Hematopoietic multipotent progenitor cell treated with erythropoietin and hydrocortisone succinate and interleukin-3 and kit ligand, for 8 days (in vitro differentiated cells): ENCODE data around the gene TMEM132D.

ENCODE experiments used
- DNase-seq: peaks from one replicate; pipeline ENCODE4 v3.0.0-alpha.2; 2015

Gene TMEM132D

GRCh38 chr12:129719416-129719815 lies 184.4 kb downstream of the TMEM132D start:
- no peak for DNase-seq

- no peak for DNase-seq
These were observed 186.4 kb downstream of the TMEM132D start for GRCh38 chr12:129717438-129717837.

DNA sequence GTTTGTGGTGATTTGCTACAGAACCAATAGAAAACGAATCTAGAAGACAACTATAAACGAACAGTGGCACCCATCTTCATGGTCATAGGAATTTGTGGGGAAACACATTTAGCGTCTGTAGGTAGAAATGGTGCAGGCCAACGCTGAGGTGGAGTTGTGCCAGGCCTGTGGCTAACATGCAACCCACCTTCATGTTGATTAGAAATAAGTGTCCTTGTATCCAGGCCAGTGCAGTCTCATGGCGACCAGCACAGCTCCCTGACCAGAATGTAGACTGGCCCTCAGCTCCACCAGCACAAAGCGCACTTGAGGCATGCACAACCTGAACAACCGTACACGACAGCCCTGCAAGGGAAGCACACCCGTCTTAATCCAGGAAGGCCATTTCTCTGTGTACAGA lies 187.0 kb downstream of the TMEM132D start:
- DNase-seq = no peak

DNA sequence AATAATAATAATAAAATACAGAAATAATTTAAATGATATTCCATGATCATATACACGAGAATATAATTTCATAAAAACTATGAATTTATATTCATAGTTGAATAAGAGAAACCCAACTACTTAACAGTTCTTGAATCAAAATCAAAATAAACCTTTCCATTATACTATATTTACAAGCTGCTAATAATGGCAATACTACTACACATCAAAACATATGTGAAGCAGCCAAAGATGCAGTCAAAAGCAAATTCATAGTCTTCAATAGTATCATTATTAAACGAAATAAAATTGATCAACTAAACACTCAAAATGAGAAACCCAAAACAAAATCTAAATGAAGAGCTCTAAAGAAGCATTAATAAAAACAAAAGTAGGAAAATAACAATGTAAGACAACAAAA lies 197.1 kb downstream of the TMEM132D start:
- DNase-seq = no peak

DNA sequence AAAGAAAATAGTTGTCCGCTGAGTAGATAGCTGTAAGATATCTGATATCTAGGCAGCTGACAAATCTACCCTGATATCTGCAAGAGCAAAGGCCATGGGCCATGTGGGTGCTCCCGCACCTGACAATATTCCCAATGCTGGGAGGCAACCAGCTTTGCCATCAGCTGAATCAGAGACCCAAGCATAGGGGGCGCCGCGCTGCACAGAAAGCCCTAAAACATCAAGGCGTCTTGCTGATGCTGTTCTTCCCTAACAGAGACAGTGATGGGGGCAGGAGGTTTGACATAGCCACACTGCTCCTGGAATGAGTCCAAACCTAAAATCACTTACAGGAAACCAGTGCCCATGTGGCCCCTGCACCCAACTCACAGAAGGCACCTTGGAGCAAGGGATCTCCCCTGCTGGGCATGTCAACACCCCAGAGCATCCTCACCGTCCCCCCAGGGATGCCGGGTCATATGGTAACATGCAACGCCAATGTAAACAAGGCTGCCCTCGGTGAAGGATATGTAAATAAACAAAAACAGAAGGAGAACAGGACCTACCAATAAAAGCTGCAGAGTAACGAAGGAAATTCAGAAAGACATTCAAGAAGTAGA lies 199.5 kb downstream of the TMEM132D start:
- DNase-seq = no peak

DNA sequence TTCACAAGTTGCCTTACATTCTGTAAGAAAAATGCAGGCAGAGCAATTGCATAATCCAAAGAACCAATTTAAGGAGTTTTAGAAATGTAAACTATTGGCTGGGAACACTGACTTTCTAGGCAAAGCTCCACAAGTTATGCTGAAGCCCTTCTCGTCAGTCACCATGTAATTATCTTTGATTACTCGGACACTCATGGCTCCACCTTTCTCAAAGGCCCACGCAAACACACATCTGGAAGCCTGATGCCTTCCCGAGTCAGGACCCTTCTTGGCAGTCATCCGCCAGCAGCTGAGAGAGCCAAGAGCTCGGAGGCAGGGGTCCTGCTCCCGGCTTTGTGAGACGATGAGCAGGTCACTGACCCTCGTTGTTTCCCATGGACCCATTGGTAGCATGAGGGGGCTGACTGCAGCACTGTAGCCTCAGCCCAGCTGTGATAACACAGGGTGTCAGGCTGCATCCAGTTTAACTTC lies 202.2 kb downstream of the TMEM132D start:
- DNase-seq = no peak

GRCh38 chr12:129700036-129700435 lies 203.8 kb downstream of the TMEM132D start:
- DNase-seq = no peak

- no peak for DNase-seq
These were observed 206.9 kb downstream of the TMEM132D start for GRCh38 chr12:129696926-129697325.

DNA sequence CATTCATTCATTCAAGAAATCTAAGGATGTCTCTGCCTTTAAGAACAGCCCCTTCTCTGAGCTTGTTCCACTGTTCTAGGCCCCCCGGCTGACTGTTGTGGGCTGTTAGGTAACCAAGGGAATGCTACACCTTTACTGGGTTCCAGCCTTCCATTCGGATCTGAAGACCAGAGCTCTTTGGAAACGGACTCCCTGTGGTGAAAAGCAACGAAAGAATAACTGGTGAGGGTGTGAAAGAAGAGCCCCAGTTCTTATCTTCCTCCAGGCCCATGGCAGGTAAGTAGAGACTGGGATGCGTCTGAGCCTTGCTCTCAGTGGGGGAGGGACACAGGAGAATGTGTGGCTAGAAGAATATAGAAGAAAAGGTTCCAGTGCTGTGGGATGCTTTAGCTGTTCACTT lies 207.4 kb downstream of the TMEM132D start:
- DNase-seq = no peak

DNA sequence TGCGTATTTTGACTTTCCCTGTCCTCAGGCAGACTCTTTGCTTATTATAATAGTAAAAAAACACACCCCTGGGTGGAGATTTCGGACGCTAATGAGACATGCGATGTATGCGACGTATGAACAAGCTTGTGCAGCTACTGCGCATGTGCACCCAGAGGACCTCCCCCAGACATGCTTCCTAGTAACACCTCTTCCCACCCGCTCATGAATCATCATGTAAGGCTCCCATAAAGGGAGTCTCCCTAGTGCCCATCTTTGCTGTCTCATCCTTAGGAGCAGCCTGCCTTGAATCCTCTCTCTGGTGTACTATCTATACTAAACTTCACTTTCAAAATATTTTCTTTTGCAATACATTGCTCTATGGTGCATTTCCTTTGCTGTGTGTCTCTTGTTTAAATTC lies 210.1 kb downstream of the TMEM132D start:
- DNase-seq = no peak

DNA sequence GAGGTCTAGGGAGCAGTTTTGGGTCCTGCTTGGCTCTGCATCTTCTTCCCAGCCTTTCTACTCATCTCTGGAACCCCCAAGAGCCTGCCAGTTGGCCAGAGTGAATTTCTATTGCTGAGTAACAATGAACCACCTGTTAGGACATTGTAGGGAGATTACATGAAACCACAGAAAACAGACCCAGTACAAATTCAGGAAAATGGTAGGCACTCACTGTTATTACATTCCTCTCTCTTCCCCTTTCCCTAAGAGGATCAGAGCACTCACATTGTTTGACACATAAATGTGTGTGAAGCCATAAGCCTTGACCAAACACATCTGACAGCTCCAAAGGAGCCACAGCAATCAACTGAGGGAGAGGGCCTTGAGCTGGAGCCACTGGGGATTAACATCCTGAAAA lies 216.1 kb downstream of the TMEM132D start:
- no peak for DNase-seq

DNA sequence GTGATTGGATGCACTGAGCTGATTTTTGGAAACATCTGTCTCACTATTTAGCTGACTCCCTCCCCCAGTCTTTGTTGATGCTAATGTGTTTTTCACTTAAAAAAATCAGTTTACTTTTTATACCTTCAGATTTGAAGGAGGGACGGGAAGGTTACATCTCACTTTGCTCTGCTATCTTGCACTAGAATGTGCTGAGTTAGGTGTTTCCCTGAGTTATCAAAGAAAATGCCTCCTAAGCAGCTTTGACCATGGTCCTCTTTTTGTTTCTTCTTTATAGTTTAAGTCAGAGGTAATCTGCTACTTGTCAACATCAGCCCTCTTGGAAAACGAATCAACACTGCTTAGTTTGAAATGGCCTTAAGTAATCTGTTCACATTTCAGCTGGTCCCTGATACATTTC lies 222.0 kb downstream of the TMEM132D start:
- no peak for DNase-seq

DNA sequence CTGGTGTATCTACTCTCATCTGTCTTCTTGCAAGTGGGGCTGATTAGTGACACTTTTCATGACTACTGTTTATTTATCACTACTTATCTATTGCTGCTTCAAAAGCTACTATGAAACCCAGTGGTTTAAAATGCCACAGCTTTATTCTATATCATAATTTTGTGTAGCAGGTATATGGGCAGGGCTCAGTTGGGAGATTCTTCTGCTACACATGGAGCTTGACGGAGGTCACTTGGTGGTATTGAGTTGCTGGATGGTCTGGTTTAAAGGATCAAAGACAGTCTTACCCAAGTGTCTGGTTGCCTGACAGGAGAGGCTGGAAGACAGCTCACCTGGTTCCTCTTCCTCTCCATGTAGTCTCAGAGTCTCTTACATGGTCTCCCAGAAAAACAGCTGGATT lies 222.7 kb downstream of the TMEM132D start:
- no peak for DNase-seq

- no peak for DNase-seq
These were observed 227.4 kb downstream of the TMEM132D start for GRCh38 chr12:129676411-129676810.

DNA sequence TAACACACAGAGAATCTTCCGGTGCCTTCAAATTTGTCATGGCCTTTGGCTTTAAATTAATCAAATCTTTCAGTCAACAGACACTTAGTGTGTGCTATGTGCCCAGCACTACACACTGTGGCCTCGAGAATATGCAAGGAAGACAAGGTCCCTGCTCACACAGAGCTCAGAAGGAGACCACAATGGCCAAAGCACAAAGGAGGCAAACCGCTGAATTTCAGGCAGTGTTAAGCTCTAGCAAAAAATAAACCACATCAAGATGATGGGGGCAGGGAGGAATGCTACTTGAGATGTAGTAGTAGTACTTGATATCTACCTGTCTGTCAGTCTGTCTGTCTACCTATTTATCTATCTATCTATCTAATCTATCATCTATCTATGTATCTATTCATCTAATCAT lies 227.9 kb downstream of the TMEM132D start:
- DNase-seq = no peak

GRCh38 chr12:129675496-129675895 lies 228.3 kb downstream of the TMEM132D start:
- DNase-seq = no peak

- no peak for DNase-seq
These were observed 230.0 kb downstream of the TMEM132D start for GRCh38 chr12:129673806-129674205.

DNA sequence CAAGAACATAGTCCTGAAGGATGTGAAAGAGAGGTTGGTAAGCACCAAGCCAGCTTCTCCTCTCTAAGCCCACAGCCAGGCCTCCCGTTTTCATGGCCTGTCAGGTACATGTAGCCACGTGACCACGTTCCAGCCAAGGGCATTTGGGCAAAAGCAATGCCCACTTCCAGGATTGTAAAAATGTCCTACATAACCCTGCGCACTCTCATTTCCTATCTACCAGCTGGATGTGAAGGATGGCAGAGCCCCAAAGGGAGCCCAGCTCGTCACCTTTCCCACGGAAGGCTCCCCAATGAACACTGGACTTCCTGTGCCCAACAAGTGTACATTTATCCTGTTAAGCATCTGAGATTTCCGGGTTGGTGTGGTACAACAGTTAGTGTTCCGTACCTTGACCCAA lies 231.7 kb downstream of the TMEM132D start:
- no peak for DNase-seq

- no peak for DNase-seq
These were observed 233.4 kb downstream of the TMEM132D start for GRCh38 chr12:129670256-129670920.

DNA sequence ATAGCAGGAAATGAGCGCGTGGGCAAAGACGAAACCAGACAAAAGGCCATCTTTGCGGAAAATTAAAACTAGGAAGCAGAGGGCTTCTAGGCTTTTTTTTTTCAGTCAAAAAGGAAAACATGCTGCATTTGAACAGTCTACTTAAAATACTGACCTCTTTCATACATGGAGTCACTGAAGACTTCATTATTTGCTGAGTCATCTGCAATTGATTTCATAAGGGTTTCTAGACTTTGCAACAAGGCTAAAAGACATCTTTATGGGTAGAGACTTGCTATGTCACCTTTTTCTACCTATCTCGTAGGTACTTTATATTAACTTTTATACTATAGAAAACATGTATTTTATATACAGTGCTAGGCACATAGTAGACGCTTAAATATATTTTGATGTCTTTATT lies 238.4 kb downstream of the TMEM132D start:
- no peak for DNase-seq

- DNase-seq = no peak
These were observed 241.6 kb downstream of the TMEM132D start for GRCh38 chr12:129662234-129662633.

DNA sequence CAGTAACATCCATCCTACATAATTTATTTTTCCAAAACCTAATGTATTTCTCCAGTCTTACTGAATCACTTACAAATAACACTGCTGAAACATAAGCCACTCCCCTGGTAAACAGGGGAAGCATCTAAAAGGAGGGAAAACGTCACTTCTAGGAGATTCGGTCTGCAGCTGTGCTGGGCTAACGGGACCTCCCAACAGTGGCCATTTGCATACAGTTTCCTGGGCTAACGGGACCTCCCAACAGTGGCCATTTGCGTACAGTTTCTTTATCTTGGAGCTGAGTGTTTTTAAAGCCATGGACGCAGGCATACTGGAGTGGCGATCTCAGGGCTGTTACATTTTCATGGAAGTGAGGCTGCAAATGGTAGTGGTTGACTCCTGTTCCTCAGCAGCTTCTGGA lies 242.9 kb downstream of the TMEM132D start:
- DNase-seq = no peak

- no peak for DNase-seq
These were observed 243.7 kb downstream of the TMEM132D start for GRCh38 chr12:129659961-129660622.

GRCh38 chr12:129657179-129657578 lies 246.6 kb downstream of the TMEM132D start:
- no peak for DNase-seq
